HG02938 (cell line): ENCODE measurements around the gene BUD13.

Experiments
- ATAC-seq: cut with Tn5 transposase; IDR thresholded peaks from one replicate; pipeline ENCODE4 v1.9.1; 2021; ENCODE audit warnings: mild to moderate bottlenecking, moderate library complexity; ENCODE audit not compliant: unreplicated experiment

The BUD13 gene

GRCh38 chr11:116792869-116793771 lies 20.3 kb upstream of the BUD13 start:
- no peak for ATAC-seq

GRCh38 chr11:116792144-116792868 lies 19.5 kb upstream of the BUD13 start:
- ATAC-seq, result no peak

DNA sequence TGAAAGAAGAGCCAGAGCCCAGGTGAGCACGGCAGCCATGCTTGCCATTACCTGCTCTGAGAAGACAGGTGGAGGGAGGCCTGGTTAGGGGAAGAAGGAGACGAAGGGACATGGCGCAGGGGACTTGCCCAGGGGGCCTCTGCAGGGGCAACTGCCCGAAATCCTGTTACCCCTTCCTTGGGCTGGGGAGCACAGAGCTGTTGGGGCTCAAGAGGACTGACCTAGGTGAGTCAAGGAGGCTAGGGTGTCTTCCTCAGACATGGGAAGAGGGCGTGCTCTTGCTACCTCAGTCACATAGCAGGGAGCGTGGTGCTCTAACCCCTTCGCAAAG lies 19.0 kb upstream of the BUD13 start, which contains the start of gene APOA5:
Gene APOA5 (minus strand): TSS at position 67 of the 331 bp plus-strand sequence. CDS start 19 bp downstream, at position 48.
- no peak for ATAC-seq

DNA sequence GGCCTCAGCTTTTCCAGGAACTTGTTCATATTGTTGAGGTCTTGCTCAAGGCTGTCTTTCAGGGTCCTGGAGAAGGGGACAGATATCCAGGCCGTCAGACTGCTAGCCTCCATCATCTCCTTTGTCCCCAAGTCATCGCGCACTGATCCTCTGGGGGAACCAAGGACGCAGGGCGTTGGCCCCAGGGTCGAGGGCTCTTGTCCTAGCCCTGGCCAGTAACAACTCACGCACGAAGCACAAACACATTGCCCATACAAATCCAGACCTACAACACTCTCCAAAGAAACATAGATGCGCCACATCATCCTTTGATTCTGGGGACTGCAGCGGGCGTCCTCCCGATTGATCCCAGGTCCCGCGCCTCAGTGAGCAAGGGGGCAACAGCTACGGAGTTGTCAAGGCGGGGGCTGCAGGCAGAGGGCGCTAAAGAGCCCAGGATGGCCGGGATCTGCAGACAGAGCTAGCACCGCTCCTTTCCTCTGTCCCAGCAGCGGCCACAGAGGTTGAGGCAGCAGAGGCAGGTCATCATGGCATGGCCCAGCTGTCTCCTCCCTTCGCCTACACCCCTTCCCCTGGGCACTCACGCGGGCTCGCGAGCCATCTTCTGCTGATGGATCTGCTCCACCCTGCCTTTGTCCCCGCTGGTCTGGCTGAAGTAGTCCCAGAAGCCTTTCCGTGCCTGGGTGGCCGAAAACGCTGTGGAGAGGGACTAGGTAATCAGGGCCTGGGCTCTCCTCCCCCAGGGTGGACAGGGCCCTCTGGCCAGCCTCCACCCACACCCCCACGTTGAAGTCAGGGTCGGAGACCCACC lies 18.4 kb upstream of the BUD13 start:
- no peak for ATAC-seq

- ATAC-seq, result no peak
Measured at GRCh38 chr11:116790167-116791001, 17.6 kb upstream of the BUD13 start.

GRCh38 chr11:116788975-116789374 lies 16.2 kb upstream of the BUD13 start:
- no peak for ATAC-seq

- ATAC-seq, result no peak
Measured at GRCh38 chr11:116788534-116788933, 15.7 kb upstream of the BUD13 start.

DNA sequence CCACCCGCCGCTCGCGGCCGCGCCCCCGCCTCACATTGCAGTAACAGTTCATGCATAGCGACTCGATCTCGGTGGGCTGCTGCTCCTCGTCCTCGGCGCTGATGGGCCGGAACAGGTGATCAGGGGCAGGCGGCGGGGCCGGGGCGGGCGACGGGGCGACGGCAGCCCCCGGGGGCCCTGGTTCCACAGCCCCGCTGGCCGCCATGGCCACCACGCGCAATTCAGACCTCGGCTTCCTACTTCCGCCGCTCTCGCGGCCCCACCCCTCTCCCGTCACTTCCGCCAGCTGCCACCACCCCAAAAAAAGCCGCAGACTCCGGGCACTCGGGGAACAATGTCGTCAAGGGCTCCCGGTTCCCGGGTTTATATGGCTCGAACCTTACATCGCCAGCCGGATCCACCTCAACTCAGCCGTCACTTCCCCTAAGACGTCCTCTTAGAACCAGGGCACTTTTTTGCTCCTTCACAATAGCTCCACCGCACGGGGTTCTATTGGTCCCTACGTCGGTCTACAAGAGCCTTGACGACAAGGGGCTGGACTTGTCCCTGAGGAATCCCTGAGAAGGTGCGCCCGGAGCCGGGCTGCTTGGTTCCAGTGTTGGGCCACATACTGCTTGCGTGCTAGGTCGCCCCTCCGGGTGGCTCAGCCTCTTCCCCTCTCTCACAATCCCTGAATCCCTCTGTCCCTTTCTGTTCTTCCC lies 15.1 kb upstream of the BUD13 start, which contains the start of gene ZPR1:
Gene ZPR1 (minus strand): TSS at position 238 of the 701 bp plus-strand sequence. CDS start 33 bp downstream, at position 205.
- ATAC-seq, result peak; percentile 82

GRCh38 chr11:116787436-116787785 lies 14.6 kb upstream of the BUD13 start:
- ATAC-seq, result no peak

DNA sequence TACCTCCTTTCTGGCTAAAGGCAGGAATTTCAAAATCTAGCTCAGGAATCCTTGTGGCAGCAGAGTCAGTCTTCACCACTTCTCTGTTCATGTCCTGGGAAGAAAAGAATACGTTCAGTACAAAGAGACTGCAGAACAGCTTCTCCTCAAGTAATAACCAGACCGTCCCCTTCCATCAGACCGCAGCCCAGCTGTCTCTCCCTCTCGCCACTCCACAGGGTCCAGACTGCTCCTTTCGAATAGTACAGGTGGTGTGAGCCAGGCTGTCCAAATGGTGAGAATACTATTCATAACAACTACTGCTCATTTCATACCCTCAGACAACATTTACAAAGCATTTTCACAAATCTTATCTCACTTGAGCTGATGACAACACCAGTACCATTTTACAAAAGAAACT lies 14.2 kb upstream of the BUD13 start:
- no peak for ATAC-seq

- ATAC-seq, result no peak
Measured at GRCh38 chr11:116786326-116786725, 13.5 kb upstream of the BUD13 start.

GRCh38 chr11:116782728-116783127 lies 9.9 kb upstream of the BUD13 start:
- no peak for ATAC-seq

GRCh38 chr11:116778556-116778955 lies 5.8 kb upstream of the BUD13 start:
- ATAC-seq, result no peak

DNA sequence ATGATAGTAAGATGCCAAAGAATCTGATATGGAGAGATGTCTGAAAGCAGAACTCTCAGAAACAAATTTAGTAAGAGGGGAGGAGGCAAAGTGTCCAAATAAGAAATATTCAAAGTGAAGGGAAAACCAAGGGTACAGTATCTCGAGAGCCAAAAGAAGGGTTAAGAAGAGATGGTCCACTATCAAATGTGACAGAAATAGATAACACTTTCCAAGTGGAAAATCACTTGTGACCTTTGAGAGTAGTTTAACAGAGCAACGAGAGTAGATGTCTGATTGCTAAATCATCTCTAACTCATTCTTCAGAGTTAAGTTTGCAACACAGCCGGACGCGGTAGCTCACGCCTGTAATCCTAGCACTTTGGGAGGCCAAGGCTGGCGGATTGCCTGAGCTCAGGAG lies 4.3 kb upstream of the BUD13 start:
- no peak for ATAC-seq

DNA sequence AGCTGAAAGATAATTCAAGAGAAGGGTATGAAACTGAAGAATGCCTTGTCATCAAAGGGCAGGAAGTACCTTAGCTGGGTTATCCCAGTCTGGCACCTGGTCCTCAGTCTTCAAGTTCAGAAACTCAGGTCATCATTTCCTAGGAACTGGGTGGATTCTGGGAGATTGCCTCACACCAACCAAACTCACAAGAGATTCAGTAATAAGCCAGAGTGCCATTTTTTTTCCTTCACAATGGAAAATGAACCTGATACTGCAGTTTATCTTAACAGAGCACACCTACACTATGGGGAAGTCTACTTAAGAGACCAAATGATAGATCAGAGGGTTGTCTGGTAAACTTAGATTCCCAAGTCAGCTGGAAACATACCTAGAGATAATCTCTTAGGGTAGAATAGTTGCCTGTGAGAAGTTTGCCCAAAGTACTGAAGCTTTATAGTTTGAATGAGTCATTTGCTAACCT lies 3.8 kb upstream of the BUD13 start:
- ATAC-seq, result no peak

- no peak for ATAC-seq
Measured at GRCh38 chr11:116775975-116776374, 3.2 kb upstream of the BUD13 start.

- no peak for ATAC-seq
Measured at GRCh38 chr11:116774661-116775060, 1.9 kb upstream of the BUD13 start.

DNA sequence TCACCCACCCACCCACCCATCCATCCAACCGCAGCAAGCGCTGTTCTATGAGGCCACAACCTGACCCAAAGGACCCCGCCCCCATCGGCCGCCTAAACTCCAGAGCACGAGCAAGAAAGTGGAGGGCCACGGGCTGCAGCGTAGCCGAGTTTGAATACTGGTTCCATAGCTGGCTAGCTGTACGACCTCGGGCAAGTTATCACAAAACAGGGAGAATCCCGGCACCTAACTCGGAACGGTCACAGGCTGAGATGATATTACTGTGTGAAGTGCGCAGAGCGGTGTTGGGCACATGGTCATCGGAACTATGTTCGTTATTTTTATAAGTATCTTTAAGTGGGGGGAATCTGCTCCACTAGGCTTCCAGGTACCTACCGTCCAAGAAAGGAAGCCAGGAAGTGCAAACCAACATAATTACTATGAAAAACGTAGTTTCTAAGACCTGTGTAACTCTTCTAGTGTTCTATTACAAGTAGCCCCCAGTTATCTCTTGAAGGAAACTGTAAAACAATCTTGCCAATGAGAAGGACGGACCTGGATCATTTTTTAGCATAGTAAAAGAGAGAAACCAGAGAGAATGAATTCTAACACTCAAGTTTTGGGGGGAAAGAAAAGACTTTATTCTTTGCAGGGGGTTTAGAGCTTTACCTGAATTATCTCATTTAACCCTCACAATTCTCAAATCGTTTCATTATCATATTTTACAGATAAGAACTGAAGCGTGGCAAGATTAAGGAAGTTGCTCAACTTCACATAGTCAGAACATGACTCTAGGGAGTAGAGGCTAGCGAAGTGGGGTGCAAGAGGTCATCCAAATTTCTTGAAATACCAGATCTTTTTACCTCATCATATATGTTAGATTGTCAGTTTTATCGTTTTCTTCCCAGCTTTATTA lies 663 bp upstream of the BUD13 start:
- no peak for ATAC-seq

- no peak for ATAC-seq
Measured at GRCh38 chr11:116771935-116772334, 852 bp downstream of the BUD13 start.
